GM12878 (cell line): ENCODE results near the gene RASAL3. TPM values are rescaled to one million over a fixed set of nuclear protein-coding genes. Genes with fewer than 3 reads are reported as not detected.

Experiments used
- ATAC-seq: fragments of 200-7000 bp; cut with Tn5 transposase; 3 replicates; pipeline ENCODE4 v1.9.1; 2020; ENCODE audit warnings: mild to moderate bottlenecking, moderate library complexity
- BruUV-seq: library from RNA; stranded (reverse); fragments of 400-500 nt; replicated peaks from 2 replicates; lab custom pipeline; 2021; lab: Mats Ljungman, UMichigan
- CTCF ChIA-PET: fragments of 300-600 bp; sonication (Branson Sonifier 250); formaldehyde crosslinking; extraction: SDS; loops from one replicate; lab custom pipeline; 2021; ENCODE audit warnings: inconsistent platforms; lab: Yijun Ruan, JAX
- POLR2A ChIA-PET: fragments of 350-600 bp; formaldehyde crosslinking; extraction: SDS; loops from one replicate; lab custom pipeline; 2021; ENCODE audit warnings: inconsistent platforms; lab: Charles Lee
- RAD21 ChIA-PET: fragments of 300-600 bp; sonication (Branson Sonifier 250); formaldehyde crosslinking; loops from one replicate; lab custom pipeline; 2023; ENCODE audit warnings: antibody characterized with exemption; ENCODE audit not compliant: unreplicated experiment; lab: Charles Lee
- SMC1A ChIA-PET: fragments of 300-600 bp; sonication (Branson Sonifier 250); formaldehyde crosslinking; loops from one replicate; lab custom pipeline; 2023; ENCODE audit not compliant: unreplicated experiment, uncharacterized antibody; lab: Charles Lee
- DNase-seq: peaks from one replicate; pipeline ENCODE4 v3.0.0-alpha.2; 2011; ENCODE audit warnings: low read depth, low spot score
- FAIRE-seq: peaks from 3 replicates; lab custom pipeline; 2011; peaks lifted over from hg19 to GRCh38; lab: Jason Lieb, UNC
- H2AFZ ChIP-seq: 2 replicates; pipeline ENCODE4 v1.6.0; 2011; ENCODE audit warnings: low read depth, low read length, control low read depth; ENCODE audit not compliant: control insufficient read depth
- H3K27ac ChIP-seq: 2 replicates; pipeline ENCODE4 v1.5.1; 2011; ENCODE audit warnings: control low read depth; ENCODE audit not compliant: control insufficient read depth, insufficient read depth
- H3K27me3 ChIP-seq, 2 experiments: replicated peaks in 1 of 2; 2 replicates each; pipeline versions ENCODE4 v1.6.0 to v1.6.1; 2011; ENCODE audit warnings: low read length in 1 of 2; ENCODE audit not compliant: control insufficient read depth in 2 of 2, insufficient read depth in 2 of 2
- H3K36me3 ChIP-seq, 2 experiments: 2 replicates each; pipeline ENCODE4 v1.5.1; 2011; ENCODE audit warnings: low read length in 1 of 2; ENCODE audit not compliant: control insufficient read depth in 2 of 2, insufficient read depth in 2 of 2
- H3K4me1 ChIP-seq: 2 replicates; pipeline ENCODE4 v1.6.1; 2011; ENCODE audit warnings: mild to moderate bottlenecking, low read length, moderate library complexity, mixed read lengths; ENCODE audit not compliant: control insufficient read depth, insufficient read depth
- H3K4me2 ChIP-seq: 2 replicates; pipeline ENCODE4 v1.6.0; 2011; ENCODE audit warnings: control low read depth; ENCODE audit not compliant: control insufficient read depth, insufficient read depth
- H3K4me3 ChIP-seq: fragments of 200-600 bp; sonication (generic); 2 replicates; pipeline ENCODE4 v1.5.1; 2016
- H3K79me2 ChIP-seq: 2 replicates; pipeline ENCODE4 v1.6.0; 2011; ENCODE audit warnings: low read length; ENCODE audit not compliant: control insufficient read depth, insufficient read depth
- H3K9ac ChIP-seq: 2 replicates; pipeline ENCODE4 v1.8.0; 2011; ENCODE audit warnings: low read length, control low read depth, mixed read lengths; ENCODE audit not compliant: control insufficient read depth, insufficient read depth
- H3K9me3 ChIP-seq: replicated peaks from 3 replicates; pipeline ENCODE4 v1.5.1; 2011; ENCODE audit warnings: mild to moderate bottlenecking, low read length; ENCODE audit not compliant: control insufficient read depth, insufficient read depth
- H4K20me1 ChIP-seq: 2 replicates; pipeline ENCODE4 v1.6.0; 2011; ENCODE audit not compliant: control insufficient read depth, insufficient read depth
- BRCA1 ChIP-seq: IDR thresholded peaks from 2 replicates; pipeline ENCODE4 v1.6.1; 2011; ENCODE audit warnings: low read depth, low read length, improper control_type of control experiment
- CBFB ChIP-seq: IDR thresholded peaks from 2 replicates; pipeline ENCODE4 v1.6.1; 2016; ENCODE audit warnings: antibody characterized with exemption, low read depth
- CHD2 ChIP-seq: IDR thresholded peaks from 2 replicates; pipeline ENCODE4 v1.6.1; 2011; ENCODE audit warnings: low read depth, low read length, improper control_type of control experiment, borderline replicate concordance
- HDAC2 ChIP-seq: fragments of 200-600 bp; sonication (generic); IDR thresholded peaks from 2 replicates; pipeline ENCODE4 v1.6.1; 2017
- IRF5 ChIP-seq: fragments of 450-650 bp; IDR thresholded peaks from 2 replicates; pipeline ENCODE4 v1.6.1; 2017; ENCODE audit warnings: borderline replicate concordance
- MXI1 ChIP-seq: fragments of 150-350 bp; IDR thresholded peaks from 2 replicates; pipeline ENCODE4 v1.6.1; 2011; ENCODE audit warnings: low read depth, mild to moderate bottlenecking, inconsistent platforms, low read length, improper control_type of control experiment
- NBN ChIP-seq: fragments of 450-650 bp; IDR thresholded peaks from 2 replicates; pipeline ENCODE4 v1.6.1; 2016
- NFIC ChIP-seq: IDR thresholded peaks from 2 replicates; pipeline ENCODE4 v1.6.1; 2012; ENCODE audit warnings: low read depth, mild to moderate bottlenecking, inconsistent platforms, low read length, moderate library complexity
- NFYB ChIP-seq: IDR thresholded peaks from 2 replicates; pipeline ENCODE4 v1.6.1; 2011; ENCODE audit warnings: low read depth, mild to moderate bottlenecking, low read length, improper control_type of control experiment, moderate library complexity; ENCODE audit not compliant: insufficient read depth
- PKNOX1 ChIP-seq: fragments of 450-650 bp; IDR thresholded peaks from 2 replicates; pipeline ENCODE4 v1.6.1; 2016; ENCODE audit warnings: mild to moderate bottlenecking
- POLR2A ChIP-seq: IDR thresholded peaks from 2 replicates; pipeline ENCODE4 v1.6.1; 2011; ENCODE audit warnings: low read depth, mild to moderate bottlenecking, low read length
- RAD21 ChIP-seq: IDR thresholded peaks from 2 replicates; pipeline ENCODE4 v1.6.1; 2011; ENCODE audit warnings: mild to moderate bottlenecking, low read depth, low read length, moderate library complexity; ENCODE audit not compliant: insufficient read depth
- SKIL ChIP-seq: fragments of 450-650 bp; IDR thresholded peaks from 2 replicates; pipeline ENCODE4 v1.6.1; 2017; ENCODE audit warnings: mild to moderate bottlenecking, low read depth, inconsistent platforms; ENCODE audit not compliant: poor library complexity, severe bottlenecking
- SMAD5 ChIP-seq: IDR thresholded peaks from 2 replicates; pipeline ENCODE4 v1.6.1; 2016; ENCODE audit warnings: antibody characterized with exemption, low read depth
- SMC3 ChIP-seq: IDR thresholded peaks from 2 replicates; pipeline ENCODE4 v1.6.1; 2011; ENCODE audit warnings: low read length, improper control_type of control experiment, borderline replicate concordance
- SPI1 ChIP-seq: IDR thresholded peaks from 2 replicates; pipeline ENCODE4 v1.6.1; 2011; ENCODE audit warnings: low read depth, mild to moderate bottlenecking, low read length, moderate library complexity, borderline replicate concordance; ENCODE audit not compliant: insufficient read depth
- ZNF24 ChIP-seq: fragments of 450-650 bp; IDR thresholded peaks from 2 replicates; pipeline ENCODE4 v1.6.1; 2017; ENCODE audit warnings: antibody characterized with exemption, mild to moderate bottlenecking
- WGBS: methylation state at CpG from one replicate; pipeline ENCODE4 v1.1.6; 2016; ENCODE audit warnings: low lambda C conversion rate; ENCODE audit not compliant: insufficient replicate concordance, insufficient coverage; ENCODE audit errors: missing lambda C conversion rate; 5-methylcytosine and 5-hydroxymethylcytosine counted together
- in situ Hi-C: fragments of 300-500 bp; cut with MboI; formaldehyde crosslinking; loops from 9 replicates; pipeline ENCODE4 v1.14.3; 2018; ENCODE audit warnings: mixed read lengths
- intact Hi-C: fragments of 100-400 bp; cut with micrococcal nuclease; formaldehyde crosslinking; loops from one replicate; pipeline ENCODE4 v1.14.2; 2022; ENCODE audit not compliant: unreplicated experiment
- polyA plus RNA-seq, 11 experiments: library from polyadenylated mRNA; depleted of rRNA in 4 of 11; unstranded in 6 of 11; stranded (reverse) in 5 of 11; fragments of >200 nt; fragmentation: Nextera tagmentation in 4 of 11; fragmentation: Illumina TruSeq in 1 of 11; extraction: Ambion mirVana in 4 of 11; extraction: Trizol in 1 of 11; gene quantifications; 1 replicate in 1 of 11; 2 replicates in 10 of 11; pipeline versions ENCODE4 v1.2.1 to v1.2.3, GENCODE V29; 2011 to 2016; ENCODE audit warnings: inconsistent platforms in 2 of 11, missing spikeins in 2 of 11, low read depth in 1 of 11
- total RNA-seq, 4 experiments: library from RNA; depleted of rRNA in 3 of 4; stranded (reverse); fragments of >200 nt in 3 of 4; fragmentation: Illumina TruSeq in 1 of 4; extraction: Trizol in 1 of 4; gene quantifications; 2 replicates each; pipeline versions ENCODE4 v1.2.1 to v1.2.3, GENCODE V29; 2013 to 2021

The RASAL3 gene
- total and polyA plus RNA-seq, 10 of the 15 experiments (the other 5 are each of a cell fraction or from before 2014, with no cell fraction given), result 1.7 to 81.3 (median 23.2) TPM

- TF ChIP-seq RAD21, result no peak
- no peak for TF ChIP-seq MXI1
- no peak for TF ChIP-seq NFIC
- TF ChIP-seq SPI1, result no peak
- TF ChIP-seq PKNOX1, result no peak
- no peak for TF ChIP-seq SMAD5
- no peak for TF ChIP-seq HDAC2
Observed at GRCh38 chr19:15444505-15445226, 19.7 kb downstream of the RASAL3 start (continued).

GRCh38 chr19:15443838-15444237 lies 20.5 kb downstream of the RASAL3 start:
- Histone ChIP-seq H3K27ac (no peak overlapping the region), H3K36me3 (no peaks in the 10 kb centered on the region), H3K4me3 (no peak overlapping the region), H3K4me2 (no peak overlapping the region), H3K79me2 (no peaks in the 10 kb centered on the region), H2AFZ (no peak overlapping the region), H3K9me3 (no peaks in the 10 kb centered on the region), H3K4me1 (peaks cover 2% of the 10 kb centered on the region), H3K9ac (no peak overlapping the region), H3K27me3 (no peaks in the 10 kb centered on the region), H4K20me1 (no peaks in the 10 kb centered on the region)
- ChIA-PET RAD21 (no interaction called here), CTCF (no interaction called here), SMC1A (no interaction called here), POLR2A (no interaction called here)
- ATAC-seq, result no peak
- intact Hi-C loops, result no loop called here
- BruUV-seq, result no TSS peak
- FAIRE-seq, result no peak
- WGBS, result 75% methylated on average over 10 of the region's 10 CpGs
- no peak for DNase-seq
- in situ Hi-C loops, result no loop called here
- no peak for TF ChIP-seq BRCA1
- no peak for TF ChIP-seq SKIL
- TF ChIP-seq POLR2A, result no peak
- no peak for TF ChIP-seq NBN
- no peak for TF ChIP-seq NFYB
- no peak for TF ChIP-seq SMC3
- no peak for TF ChIP-seq IRF5
- no peak for TF ChIP-seq CBFB
- no peak for TF ChIP-seq CHD2
- TF ChIP-seq ZNF24, result no peak
